ENCODE results near the gene SMYD3. TPM values are rescaled to one million over a fixed set of nuclear protein-coding genes. Genes with fewer than 3 reads are reported as not detected.

Gene SMYD3
- total and polyA plus RNA-seq, 9 of the 15 experiments (the other 6 are each of a cell fraction or from before 2014, with no cell fraction given) = 128 to 440 (median 197) TPM

DNA sequence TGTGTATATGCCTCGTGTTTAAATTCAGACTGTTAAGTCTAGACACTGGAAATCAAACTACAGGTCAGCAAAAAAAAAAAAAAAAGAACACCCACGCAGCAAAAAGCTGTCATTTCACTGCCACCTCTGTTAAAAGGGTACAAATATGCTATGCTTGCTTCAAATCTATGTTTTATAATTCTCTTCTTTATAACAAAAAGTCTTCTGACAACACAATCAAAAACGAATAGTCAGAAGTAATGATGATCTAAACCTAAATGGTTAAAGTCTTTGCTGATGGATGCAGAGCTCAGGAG, 438.9 kb downstream of the SMYD3 start (continued):
- TF ChIP-seq CBX3 (IDR thresholded peaks at IDR 0.05; ENCODE audit: borderline replicate concordance in 1 of 2, low read length in 2 of 2) = no peak

DNA sequence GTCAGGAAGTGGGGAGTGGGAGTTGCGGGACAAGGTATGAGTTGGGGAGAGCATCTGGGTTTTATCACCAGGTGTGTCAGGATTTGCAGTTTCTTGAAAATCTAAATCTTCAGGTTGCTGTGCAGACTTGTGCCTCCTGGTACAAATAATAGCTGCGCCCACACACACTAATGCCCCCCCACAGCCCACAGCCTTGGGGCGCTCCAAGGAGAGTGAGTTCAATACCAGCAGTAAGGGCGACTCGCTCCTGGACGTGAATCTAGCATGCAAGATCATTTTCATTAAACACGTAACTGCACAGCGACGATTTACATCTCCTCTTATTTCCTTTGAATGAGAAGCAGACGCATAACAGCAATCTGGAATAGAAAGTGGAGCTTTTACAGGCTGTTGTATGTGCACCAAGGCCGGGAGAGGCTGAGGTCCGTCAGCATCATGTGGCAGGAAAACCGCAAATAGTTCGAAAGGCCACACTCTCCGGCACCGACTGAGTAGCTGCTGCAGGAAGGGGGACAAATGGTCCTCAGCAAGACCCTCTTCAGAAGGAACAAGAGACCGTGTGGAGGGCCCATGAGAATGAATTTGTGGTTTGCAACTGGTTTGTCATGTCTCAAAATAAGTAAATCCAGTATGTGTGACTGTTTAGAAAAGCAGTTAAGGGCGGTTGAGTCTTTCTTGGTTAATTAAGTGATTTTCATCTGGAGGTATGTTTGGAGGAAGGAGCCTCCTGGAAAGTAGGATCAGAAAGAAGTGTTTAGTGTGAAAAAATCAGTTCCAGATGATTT, 439.5 kb downstream of the SMYD3 start:
- no peaks in the 10 kb centered on the region for H3K9me3 ChIP-seq (replicated peaks; ENCODE audit: control insufficient read depth, insufficient read depth, low read depth, low read length)

More for the DNA sequence above, 439.5 kb downstream of the SMYD3 start:
- Histone ChIP-seq H3K4me3 (no peak overlapping the region), H3K27ac (ENCODE audit: extremely low read depth, low read depth, low read length) (no peak overlapping the region), H4K20me1 (replicated peaks; ENCODE audit: control insufficient read depth, insufficient read depth, low read length) (no peaks in the 10 kb centered on the region), H3K36me3 (ENCODE audit: control insufficient read depth, insufficient read depth, low read length) (no peaks in the 10 kb centered on the region; the same call in 2 of the 3 replicates), H3K9me1 (ENCODE audit: control insufficient read depth, insufficient read depth, low read length) (no peaks in the 10 kb centered on the region), H3K27me3 (ENCODE audit: control insufficient read depth in 2 of 2, insufficient read depth in 2 of 2, low read length in 2 of 2) (no peaks in the 10 kb centered on the region), H3K4me2 (ENCODE audit: insufficient read depth, low read length) (no peak overlapping the region), H3K79me2 (ENCODE audit: control insufficient read depth, insufficient read depth, low read length) (no peaks in the 10 kb centered on the region; the same call in 2 of the 3 replicates), H2AFZ (ENCODE audit: low read depth, low read length) (no peak overlapping the region), H3K9ac (ENCODE audit: insufficient read depth in 1 of 2, low read depth in 2 of 2, low read length in 2 of 2) (no peak overlapping the region), H3K4me1 (replicated peaks in 1 of 2; ENCODE audit: control insufficient read depth in 2 of 2, insufficient read depth in 2 of 2, low read length in 2 of 2) (peaks cover 4 to 34% of the 10 kb centered on the region in 2 experiments; a peak in 4 of 5 replicates)
- in situ Hi-C loops (cut with MboI) (no loop called here), intact Hi-C loops (cut with micrococcal nuclease) (no loop called here)
- 73% methylated on average over 18 of the region's 18 CpGs for WGBS (ENCODE audit: insufficient coverage, low coverage, missing lambda C conversion rate)
- no peak for ATAC-seq
- no TSS peak for BruUV-seq (replicated peaks)
- DNase-seq (ENCODE audit: extremely low read depth in 1 of 4, low spot score in 3 of 4) = no peak
- CTCF ChIA-PET (ENCODE audit: low intra/inter-chr PET ratio) = no interaction called here
- FAIRE-seq = no peak
- TF ChIP-seq, protein P1, sequence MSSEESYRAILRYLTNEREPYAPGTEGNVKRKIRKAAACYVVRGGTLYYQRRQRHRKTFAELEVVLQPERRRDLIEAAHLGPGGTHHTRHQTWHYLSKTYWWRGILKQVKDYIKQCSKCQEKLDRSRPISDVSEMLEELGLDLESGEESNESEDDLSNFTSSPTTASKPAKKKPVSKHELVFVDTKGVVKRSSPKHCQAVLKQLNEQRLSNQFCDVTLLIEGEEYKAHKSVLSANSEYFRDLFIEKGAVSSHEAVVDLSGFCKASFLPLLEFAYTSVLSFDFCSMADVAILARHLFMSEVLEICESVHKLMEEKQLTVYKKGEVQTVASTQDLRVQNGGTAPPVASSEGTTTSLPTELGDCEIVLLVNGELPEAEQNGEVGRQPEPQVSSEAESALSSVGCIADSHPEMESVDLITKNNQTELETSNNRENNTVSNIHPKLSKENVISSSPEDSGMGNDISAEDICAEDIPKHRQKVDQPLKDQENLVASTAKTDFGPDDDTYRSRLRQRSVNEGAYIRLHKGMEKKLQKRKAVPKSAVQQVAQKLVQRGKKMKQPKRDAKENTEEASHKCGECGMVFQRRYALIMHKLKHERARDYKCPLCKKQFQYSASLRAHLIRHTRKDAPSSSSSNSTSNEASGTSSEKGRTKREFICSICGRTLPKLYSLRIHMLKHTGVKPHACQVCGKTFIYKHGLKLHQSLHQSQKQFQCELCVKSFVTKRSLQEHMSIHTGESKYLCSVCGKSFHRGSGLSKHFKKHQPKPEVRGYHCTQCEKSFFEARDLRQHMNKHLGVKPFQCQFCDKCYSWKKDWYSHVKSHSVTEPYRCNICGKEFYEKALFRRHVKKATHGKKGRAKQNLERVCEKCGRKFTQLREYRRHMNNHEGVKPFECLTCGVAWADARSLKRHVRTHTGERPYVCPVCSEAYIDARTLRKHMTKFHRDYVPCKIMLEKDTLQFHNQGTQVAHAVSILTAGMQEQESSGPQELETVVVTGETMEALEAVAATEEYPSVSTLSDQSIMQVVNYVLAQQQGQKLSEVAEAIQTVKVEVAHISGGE (CRISPR knock-in tag; IDR thresholded peaks at IDR 0.05) = 0 out of 6 replicates have a peak, but pooled peaks of 1 of the 3 experiments have one; percentile 44
- TF ChIP-seq WHSC1 (IDR thresholded peaks at IDR 0.05; ENCODE audit: low read length) (peak; percentile 51), ZNF184 (CRISPR knock-in tag; IDR thresholded peaks at IDR 0.05) (no peak)
- POLR2A ChIA-PET = interaction anchor here (2.3 kb wide), 1 partner anchor 10 kb away, joined by 11 read pairs; no protein-coding TSS in a partner anchor

Data from K562 (cell line).